Right renal pelvis (tissue), 4 donors: ENCODE results near the gene IL13RA1. TPM values are rescaled to one million over a fixed set of nuclear protein-coding genes. Genes with fewer than 3 reads are reported as not detected.
"Not testable (repeated sequence)": the region's sequence is repeated elsewhere in the genome, so short reads cannot be mapped to it uniquely, and the experiment has no call there.

Source experiments
- DNase-seq, 4 donors: peaks; one replicate each; pipeline ENCODE4 v3.0.0-alpha.2; 2013; ENCODE audit warnings: low read depth in 4 of 4, low spot score in 3 of 4, missing footprints in 1 of 4
- polyA plus RNA-seq, 4 donors: library from polyadenylated mRNA; unstranded; fragments of 120-200 nt; gene quantifications; one replicate each; pipeline ENCODE4 v1.2.1, GENCODE V29; 2013; ENCODE audit not compliant: insufficient read length in 4 of 4

IL13RA1 gene
- polyA plus RNA-seq, 4 donors, result 54.7 to 71.6 (median 65.4) TPM

GRCh38 chrX:118772051-118772450, 44.6 kb downstream of the IL13RA1 start:
- no peak for DNase-seq

GRCh38 chrX:118773782-118774181, 46.4 kb downstream of the IL13RA1 start:
- DNase-seq, result no peak

- DNase-seq, result no peak
These were observed 52.2 kb downstream of the IL13RA1 start for GRCh38 chrX:118779581-118779980.

- no peak for DNase-seq
These were observed 53.1 kb downstream of the IL13RA1 start for GRCh38 chrX:118780509-118780908.

- no peak for DNase-seq
These were observed 53.5 kb downstream of the IL13RA1 start for GRCh38 chrX:118780911-118781310.

DNA sequence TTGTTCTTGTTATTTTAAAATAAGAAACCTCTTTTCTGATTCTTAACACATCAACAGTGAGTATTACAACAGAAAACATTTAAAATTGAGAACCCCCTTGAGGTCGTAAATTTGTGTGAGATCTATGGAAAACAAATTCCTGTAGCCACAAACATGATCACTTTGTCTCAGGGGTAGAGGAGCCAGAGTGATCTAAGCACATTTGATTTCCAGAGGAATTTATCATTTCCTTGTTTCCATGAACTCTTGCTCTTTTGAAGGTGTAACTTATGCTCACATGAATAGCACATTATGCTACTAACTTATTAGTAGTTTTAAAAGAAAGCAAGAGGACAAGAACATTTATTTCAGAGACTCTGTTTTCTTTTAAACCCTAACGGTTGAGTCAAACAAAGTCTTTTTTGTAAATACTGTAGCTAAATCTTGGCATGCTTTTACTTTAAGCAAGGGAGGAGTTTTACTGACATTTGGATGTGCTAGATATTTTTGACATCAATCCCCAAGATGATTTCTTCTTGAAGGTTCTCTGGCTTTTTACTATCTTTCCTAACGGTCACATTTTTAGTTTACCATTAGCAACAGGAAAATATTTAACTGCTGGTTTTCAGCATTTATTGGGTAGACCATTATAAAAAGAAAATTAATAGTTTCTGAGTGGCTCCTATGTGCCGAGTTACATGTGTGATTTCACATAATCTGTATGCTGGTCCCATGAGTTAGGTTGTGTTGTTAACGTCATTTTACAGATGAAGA, 68.3 kb downstream of the IL13RA1 start:
- DNase-seq, result no peak

- no peak for DNase-seq
These were observed 75.5 kb downstream of the IL13RA1 start for GRCh38 chrX:118802857-118803256.

DNA sequence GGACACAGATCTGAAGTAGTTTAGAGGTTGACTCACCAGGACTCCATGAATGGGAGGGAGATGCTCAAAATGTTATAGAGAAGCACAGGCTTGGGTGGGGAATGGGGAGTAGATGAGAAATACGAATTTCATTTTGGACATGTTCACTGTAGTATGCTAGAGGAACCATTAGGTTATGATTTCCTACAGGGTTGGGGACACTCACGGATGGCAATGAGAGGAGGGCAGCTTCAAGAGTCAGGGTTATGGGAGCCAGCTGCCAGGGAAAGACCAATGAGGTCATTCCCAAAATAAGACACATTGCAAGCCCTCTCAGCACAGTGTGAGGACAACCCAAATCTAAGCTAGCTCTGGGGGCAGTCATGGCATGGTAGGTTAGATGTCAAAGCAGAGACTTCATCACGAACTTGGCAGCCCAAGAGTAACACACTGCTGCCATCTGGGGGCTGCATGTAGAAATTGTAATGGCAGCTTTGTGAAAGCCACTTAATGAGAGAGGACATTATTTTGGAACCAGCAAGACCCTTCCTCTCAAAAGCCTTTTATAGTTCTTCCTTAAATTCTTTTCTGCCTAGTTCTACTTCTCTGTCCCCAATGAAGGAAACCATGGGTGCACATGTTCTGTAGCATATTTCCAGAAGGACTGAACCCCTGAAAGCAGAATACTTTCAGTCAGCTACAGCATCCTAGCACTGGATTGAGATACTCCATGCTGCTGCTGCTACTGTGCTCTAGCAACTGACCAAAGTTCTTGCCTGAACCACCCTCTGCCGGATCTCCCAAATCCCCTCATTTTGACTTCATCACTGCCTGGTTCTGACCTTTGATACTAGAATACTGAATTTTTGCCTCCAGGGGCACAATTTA, 80.0 kb downstream of the IL13RA1 start:
- peak in 2 of 4 donors; percentile 9 to 15 for DNase-seq

DNA sequence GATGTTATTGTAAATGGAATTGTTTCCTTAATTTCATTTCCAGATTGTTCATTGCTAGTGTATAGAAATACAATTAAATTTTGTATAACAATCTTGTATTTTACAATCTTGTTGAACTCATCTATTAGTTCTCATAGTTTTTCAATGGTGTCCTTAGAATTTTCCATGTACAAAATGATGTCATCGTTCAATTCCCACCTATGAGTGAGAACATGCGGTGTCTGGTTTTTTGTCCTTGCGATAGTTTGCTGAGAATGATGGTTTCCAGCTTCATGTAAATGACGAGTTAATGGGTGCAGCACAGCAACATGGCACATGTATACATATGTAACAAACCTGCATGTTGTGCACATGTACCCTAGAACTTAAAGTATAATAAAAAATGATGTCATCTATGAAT, 89.9 kb downstream of the IL13RA1 start:
- DNase-seq, result not testable (repeated sequence)

GRCh38 chrX:118823263-118824172, 96.1 kb downstream of the IL13RA1 start, which contains the start of gene ZCCHC12:
Gene ZCCHC12 (plus strand): TSS chrX:118823824. CDS start chrX:118825245, 1,421 bp downstream.
- peak in 3 of 4 donors; percentile 41 to 49 (median 47) for DNase-seq

DNA sequence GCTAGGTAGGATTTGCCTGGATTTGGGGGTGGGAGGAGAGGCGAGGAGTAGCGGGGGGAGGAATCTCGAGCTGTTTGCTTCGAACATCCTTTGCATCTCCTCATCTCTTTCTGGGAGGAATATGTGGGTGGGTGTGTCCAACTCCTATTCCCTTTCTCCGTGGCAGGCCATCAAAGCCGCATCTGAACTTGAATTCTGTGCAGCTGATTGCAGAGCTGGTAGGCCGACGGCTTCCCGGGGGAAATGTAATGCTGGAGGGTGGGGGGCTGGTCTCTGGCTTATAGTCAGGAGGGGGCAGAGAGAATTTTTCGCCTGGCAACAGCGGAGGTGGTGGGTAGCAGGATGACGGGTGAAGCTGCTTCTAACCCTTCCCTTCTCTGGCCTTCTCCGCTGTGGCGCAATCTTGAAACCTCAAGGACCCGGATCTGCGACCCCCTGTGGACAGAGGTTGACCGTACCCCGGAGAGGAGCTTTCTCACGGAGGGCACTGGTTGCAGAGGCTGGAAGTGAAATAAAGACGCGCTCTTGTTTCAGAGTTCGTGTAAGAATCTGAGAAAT, 96.8 kb downstream of the IL13RA1 start:
- DNase-seq, result no peak

GRCh38 chrX:118825227-118825626, 97.8 kb downstream of the IL13RA1 start:
- DNase-seq, result no peak

GRCh38 chrX:118839334-118839958, 112.0 kb downstream of the IL13RA1 start:
- peak in 2 of 4 donors; percentile 36 to 37 for DNase-seq

Other genes starting within 250 kb of the IL13RA1 start
- 10 to 100 TPM; 19.7 to 21.3 (median 20.8) TPM for gene DOCK11, start 231.8 kb upstream of the IL13RA1 start, polyA plus RNA-seq
- 1 to 10 TPM in 3 of 4 donors, under 1 TPM in 1; 0.90 to 1.2 (median 1.1) TPM for gene ZCCHC12, start 96.2 kb downstream of the IL13RA1 start, polyA plus RNA-seq
- 1 to 10 TPM in 1 of 4 donors, under 1 TPM in 3; 0.91 to 1.0 (median 0.96) TPM for gene LONRF3, start 247.0 kb downstream of the IL13RA1 start, polyA plus RNA-seq